Measurements from ENCODE around the gene GRID1.

DNA sequence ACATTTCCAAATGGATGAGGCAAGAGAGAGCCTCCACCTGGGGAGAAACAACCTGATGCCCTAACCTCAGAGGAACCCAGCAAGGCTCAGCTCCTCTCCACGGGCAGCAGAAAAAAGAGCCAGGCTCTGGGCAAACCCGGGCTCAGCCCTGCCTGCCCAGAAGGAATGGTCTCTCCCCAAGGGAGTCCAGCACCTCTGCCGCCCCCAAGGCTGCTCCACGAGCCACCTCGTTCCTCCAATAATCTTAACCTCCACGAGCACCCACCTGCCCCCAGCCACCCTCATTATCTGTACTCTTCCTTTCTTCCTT is 154.2 kb downstream of the GRID1 start:
- TF ChIP-seq, protein P1, sequence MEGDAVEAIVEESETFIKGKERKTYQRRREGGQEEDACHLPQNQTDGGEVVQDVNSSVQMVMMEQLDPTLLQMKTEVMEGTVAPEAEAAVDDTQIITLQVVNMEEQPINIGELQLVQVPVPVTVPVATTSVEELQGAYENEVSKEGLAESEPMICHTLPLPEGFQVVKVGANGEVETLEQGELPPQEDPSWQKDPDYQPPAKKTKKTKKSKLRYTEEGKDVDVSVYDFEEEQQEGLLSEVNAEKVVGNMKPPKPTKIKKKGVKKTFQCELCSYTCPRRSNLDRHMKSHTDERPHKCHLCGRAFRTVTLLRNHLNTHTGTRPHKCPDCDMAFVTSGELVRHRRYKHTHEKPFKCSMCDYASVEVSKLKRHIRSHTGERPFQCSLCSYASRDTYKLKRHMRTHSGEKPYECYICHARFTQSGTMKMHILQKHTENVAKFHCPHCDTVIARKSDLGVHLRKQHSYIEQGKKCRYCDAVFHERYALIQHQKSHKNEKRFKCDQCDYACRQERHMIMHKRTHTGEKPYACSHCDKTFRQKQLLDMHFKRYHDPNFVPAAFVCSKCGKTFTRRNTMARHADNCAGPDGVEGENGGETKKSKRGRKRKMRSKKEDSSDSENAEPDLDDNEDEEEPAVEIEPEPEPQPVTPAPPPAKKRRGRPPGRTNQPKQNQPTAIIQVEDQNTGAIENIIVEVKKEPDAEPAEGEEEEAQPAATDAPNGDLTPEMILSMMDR (tag by site-specific recombination; IDR thresholded peaks at IDR 0.05): no peak
- TF ChIP-seq, protein P2, sequence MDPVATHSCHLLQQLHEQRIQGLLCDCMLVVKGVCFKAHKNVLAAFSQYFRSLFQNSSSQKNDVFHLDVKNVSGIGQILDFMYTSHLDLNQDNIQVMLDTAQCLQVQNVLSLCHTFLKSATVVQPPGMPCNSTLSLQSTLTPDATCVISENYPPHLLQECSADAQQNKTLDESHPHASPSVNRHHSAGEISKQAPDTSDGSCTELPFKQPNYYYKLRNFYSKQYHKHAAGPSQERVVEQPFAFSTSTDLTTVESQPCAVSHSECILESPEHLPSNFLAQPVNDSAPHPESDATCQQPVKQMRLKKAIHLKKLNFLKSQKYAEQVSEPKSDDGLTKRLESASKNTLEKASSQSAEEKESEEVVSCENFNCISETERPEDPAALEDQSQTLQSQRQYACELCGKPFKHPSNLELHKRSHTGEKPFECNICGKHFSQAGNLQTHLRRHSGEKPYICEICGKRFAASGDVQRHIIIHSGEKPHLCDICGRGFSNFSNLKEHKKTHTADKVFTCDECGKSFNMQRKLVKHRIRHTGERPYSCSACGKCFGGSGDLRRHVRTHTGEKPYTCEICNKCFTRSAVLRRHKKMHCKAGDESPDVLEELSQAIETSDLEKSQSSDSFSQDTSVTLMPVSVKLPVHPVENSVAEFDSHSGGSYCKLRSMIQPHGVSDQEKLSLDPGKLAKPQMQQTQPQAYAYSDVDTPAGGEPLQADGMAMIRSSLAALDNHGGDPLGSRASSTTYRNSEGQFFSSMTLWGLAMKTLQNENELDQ (tag by site-specific recombination; IDR thresholded peaks at IDR 0.05; ENCODE audit: low read depth): no peak
